Upper lobe of left lung (tissue), 6 donors: ENCODE measurements around the gene OLFM3. TPM values are rescaled to one million over a fixed set of nuclear protein-coding genes. Genes with fewer than 3 reads are reported as not detected.

Experiments used
- ATAC-seq, 2 donors: fragments of 200-7000 bp; cut with Tn5 transposase; one replicate each; pipeline ENCODE4 v1.9.1; 2022; ENCODE audit warnings: mild to moderate bottlenecking in 2 of 2, moderate library complexity in 2 of 2; ENCODE audit not compliant: low FRiP score in 2 of 2
- DNase-seq, 2 donors: peaks; one replicate each; pipeline ENCODE4 v3.0.0-alpha.2; 2019 to 2020
- H3K27ac ChIP-seq, 4 donors: fragments of 200-600 bp; sonication (generic); one replicate each; pipeline ENCODE4 v1.5.1; 2016 to 2019
- H3K27me3 ChIP-seq, 4 donors: fragments of 200-600 bp; sonication (generic); one replicate each; pipeline ENCODE4 v1.5.1; 2017 to 2019
- H3K36me3 ChIP-seq, 4 donors: fragments of 200-600 bp; sonication (generic); one replicate each; pipeline ENCODE4 v1.5.1; 2016 to 2019
- H3K4me1 ChIP-seq, 4 donors: fragments of 200-600 bp; sonication (generic); one replicate each; pipeline ENCODE4 v1.5.1; 2018 to 2019
- H3K4me3 ChIP-seq, 4 donors: fragments of 200-600 bp; sonication (generic); one replicate each; pipeline ENCODE4 v1.5.1; 2017 to 2019; ENCODE audit warnings: mild to moderate bottlenecking in 2 of 4, moderate library complexity in 1 of 4
- H3K9me3 ChIP-seq, 4 donors: fragments of 200-600 bp; sonication (generic); one replicate each; pipeline ENCODE4 v1.5.1; 2018 to 2019
- CTCF ChIP-seq, 6 experiments: fragments of 450-650 bp in 4 of 6; fragments of 200-600 bp in 2 of 6; sonication (generic) in 2 of 6; IDR thresholded peaks; one replicate each; pipeline ENCODE4 v1.5.1; 2016 to 2019; ENCODE audit warnings: antibody characterized with exemption in 6 of 6
- EP300 ChIP-seq, 4 donors: sonication (generic); formaldehyde crosslinking; IDR thresholded peaks; one replicate each; pipeline ENCODE4 v1.5.1; 2017; ENCODE audit warnings: antibody characterized with exemption in 4 of 4, control low read depth in 2 of 4
- POLR2A ChIP-seq, 4 donors: fragments of 450-650 bp; IDR thresholded peaks; one replicate each; pipeline ENCODE4 v1.5.1; 2016 to 2017; ENCODE audit warnings: antibody characterized with exemption in 4 of 4, mild to moderate bottlenecking in 2 of 4
- POLR2AphosphoS5 ChIP-seq, 2 donors: sonication (generic); formaldehyde crosslinking; IDR thresholded peaks; one replicate each; pipeline ENCODE4 v1.5.1; 2017; ENCODE audit warnings: antibody characterized with exemption in 2 of 2
- WGBS, 2 donors: methylation state at CpG; one replicate each; pipeline ENCODE4 v1.1.5; 2017 to 2018; 5-methylcytosine and 5-hydroxymethylcytosine counted together
- total RNA-seq, 6 donors: library from RNA; depleted of rRNA in 4 of 6; stranded (reverse); fragments of >200 nt in 4 of 6; gene quantifications; one replicate each; pipeline versions ENCODE4 v1.1.0 to v1.2.1, GENCODE V29; 2016 to 2021
- donor health status: DM: no; HTN: no; CAD: no; lungs with moderate emphysema.
- donor health status: DM: no; HTN: yes; CAD: no; lungs with severe emphysema.

OLFM3 gene
- total RNA-seq, 6 donors from 2014 or later = not detected

GRCh38 chr1:101852936-101853335, 143.8 kb downstream of the OLFM3 start:
- Histone ChIP-seq H3K9me3 (no peaks in the 10 kb centered on the region), H3K4me3 (no peak overlapping the region), H3K27me3 (no peaks in the 10 kb centered on the region), H3K4me1 (no peaks in the 10 kb centered on the region), H3K27ac (no peak overlapping the region), H3K36me3 (no peaks in the 10 kb centered on the region)
- no peak for ATAC-seq
- WGBS, 2 donors = 81 to 84% methylated on average over 1 of the region's 1 CpG
- no peak for DNase-seq
- TF ChIP-seq POLR2AphosphoS5 (IDR thresholded peaks at IDR 0.05) = no peak
- no peak for TF ChIP-seq CTCF (IDR thresholded peaks at IDR 0.05)
- no peak for TF ChIP-seq EP300 (IDR thresholded peaks at IDR 0.05)
- no peak for TF ChIP-seq POLR2A (IDR thresholded peaks at IDR 0.05)

- no peak for DNase-seq
- no peak overlapping the region for H3K4me3 ChIP-seq
- H3K4me1 ChIP-seq = no peaks in the 10 kb centered on the region
- ATAC-seq = no peak
- H3K27me3 ChIP-seq = no peaks in the 10 kb centered on the region
- H3K36me3 ChIP-seq = no peaks in the 10 kb centered on the region
- no peak overlapping the region for H3K27ac ChIP-seq
- 56 to 61% methylated on average over 1 of the region's 1 CpG for WGBS, 2 donors
- TF ChIP-seq CTCF (IDR thresholded peaks at IDR 0.05) (no peak), POLR2AphosphoS5 (IDR thresholded peaks at IDR 0.05) (no peak), POLR2A (IDR thresholded peaks at IDR 0.05) (no peak), EP300 (IDR thresholded peaks at IDR 0.05) (no peak)
- H3K9me3 ChIP-seq = no peaks in the 10 kb centered on the region
Measured at GRCh38 chr1:101849356-101849755, 147.4 kb downstream of the OLFM3 start.

GRCh38 chr1:101847626-101848025, 149.1 kb downstream of the OLFM3 start:
- TF ChIP-seq CTCF (IDR thresholded peaks at IDR 0.05) (no peak), POLR2A (IDR thresholded peaks at IDR 0.05) (no peak), POLR2AphosphoS5 (IDR thresholded peaks at IDR 0.05) (no peak), EP300 (IDR thresholded peaks at IDR 0.05) (no peak)
- DNase-seq = no peak
- 57 to 58% methylated on average over 3 of the region's 3 CpGs for WGBS, 2 donors
- H3K27ac ChIP-seq = no peak overlapping the region
- H3K9me3 ChIP-seq = no peaks in the 10 kb centered on the region
- H3K4me1 ChIP-seq = no peaks in the 10 kb centered on the region
- H3K4me3 ChIP-seq = no peak overlapping the region
- H3K36me3 ChIP-seq = no peaks in the 10 kb centered on the region
- ATAC-seq = no peak
- no peaks in the 10 kb centered on the region for H3K27me3 ChIP-seq

- no peak for ATAC-seq
- Histone ChIP-seq H3K9me3 (no peaks in the 10 kb centered on the region), H3K36me3 (no peaks in the 10 kb centered on the region), H3K4me1 (no peaks in the 10 kb centered on the region), H3K27me3 (no peaks in the 10 kb centered on the region), H3K4me3 (no peak overlapping the region), H3K27ac (no peak overlapping the region)
- TF ChIP-seq POLR2A (IDR thresholded peaks at IDR 0.05) (no peak), POLR2AphosphoS5 (IDR thresholded peaks at IDR 0.05) (no peak), EP300 (IDR thresholded peaks at IDR 0.05) (no peak), CTCF (IDR thresholded peaks at IDR 0.05) (no peak)
- WGBS, 2 donors = 30 to 31% methylated on average over 6 to 13 of the region's 13 CpGs
- peak in 1 of 2 donors; percentile 40 for DNase-seq
Measured at GRCh38 chr1:101846820-101847219, 149.9 kb downstream of the OLFM3 start.

GRCh38 chr1:101843160-101843559, 153.6 kb downstream of the OLFM3 start:
- H3K27me3 ChIP-seq = no peaks in the 10 kb centered on the region
- H3K27ac ChIP-seq = no peak overlapping the region
- no peaks in the 10 kb centered on the region for H3K4me1 ChIP-seq
- H3K4me3 ChIP-seq = no peak overlapping the region
- no peaks in the 10 kb centered on the region for H3K9me3 ChIP-seq
- no peaks in the 10 kb centered on the region for H3K36me3 ChIP-seq
- ATAC-seq (no peak), DNase-seq (no peak)
- no peak for TF ChIP-seq POLR2AphosphoS5 (IDR thresholded peaks at IDR 0.05)
- no peak for TF ChIP-seq EP300 (IDR thresholded peaks at IDR 0.05)
- TF ChIP-seq CTCF (IDR thresholded peaks at IDR 0.05) = no peak
- TF ChIP-seq POLR2A (IDR thresholded peaks at IDR 0.05) = no peak
- 62 to 68% methylated on average over 5 of the region's 5 CpGs for WGBS, 2 donors
